Measurements from ENCODE around the gene RFX1.

GRCh38 chr19:13961826-13962698 lies 44.1 kb downstream of the RFX1 start:
- no peak for TF ChIP-seq CTCF (IDR thresholded peaks at IDR 0.05 in 4 of 5, conservative IDR thresholded peaks at IDR 0.05 in 1 of 5)
- TF ChIP-seq POLR2A (IDR thresholded peaks at IDR 0.05), result no peak

Measured in gastrocnemius medialis (tissue), 4 donors.